GM19324 (cell line): ENCODE results near the gene RPL19.
A peak's percentile ranks its signal among the peaks of the same experiment; 100 is the strongest.
"Not testable (repeated sequence)": the region's sequence is repeated elsewhere in the genome, so short reads cannot be mapped to it uniquely, and the experiment has no call there.

Experiments used
- ATAC-seq: cut with Tn5 transposase; IDR thresholded peaks from one replicate; pipeline ENCODE4 v1.9.1; 2021; ENCODE audit warnings: mild to moderate bottlenecking, moderate library complexity; ENCODE audit not compliant: unreplicated experiment, low FRiP score

RPL19 gene

GRCh38 chr17:39200070-39200879 lies at the start of gene RPL19:
Gene RPL19, plus strand, starts transcription at chr17:39200283. Its CDS starts 62 bp downstream, at chr17:39200345.
- ATAC-seq, result peak; percentile 66

DNA sequence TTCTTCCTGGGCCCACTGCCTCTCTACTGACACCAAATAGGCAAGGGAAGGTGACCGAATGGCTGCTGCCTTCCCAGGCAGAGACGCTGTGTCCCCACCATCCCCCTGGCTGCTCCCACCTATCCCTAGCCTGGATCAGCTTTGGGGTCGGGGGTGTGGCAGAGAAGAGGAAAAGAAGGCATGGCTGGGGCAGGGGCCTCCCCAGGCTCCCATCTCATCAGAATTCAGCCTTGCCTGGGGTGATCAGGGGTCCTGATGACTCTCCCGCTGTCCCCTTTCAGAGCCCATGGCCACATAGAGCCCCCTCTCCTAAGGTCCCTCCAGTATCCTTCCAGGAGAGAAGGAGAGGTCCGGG lies 49.3 kb upstream of the RPL19 start:
- no peak for ATAC-seq

- ATAC-seq, result no peak
These were observed 48.7 kb upstream of the RPL19 start, which contains the start of gene PLXDC1 for GRCh38 chr17:39151150-39151942. Gene PLXDC1, minus strand, starts transcription at chr17:39151637. Its CDS starts 200 bp downstream, at chr17:39151437.

DNA sequence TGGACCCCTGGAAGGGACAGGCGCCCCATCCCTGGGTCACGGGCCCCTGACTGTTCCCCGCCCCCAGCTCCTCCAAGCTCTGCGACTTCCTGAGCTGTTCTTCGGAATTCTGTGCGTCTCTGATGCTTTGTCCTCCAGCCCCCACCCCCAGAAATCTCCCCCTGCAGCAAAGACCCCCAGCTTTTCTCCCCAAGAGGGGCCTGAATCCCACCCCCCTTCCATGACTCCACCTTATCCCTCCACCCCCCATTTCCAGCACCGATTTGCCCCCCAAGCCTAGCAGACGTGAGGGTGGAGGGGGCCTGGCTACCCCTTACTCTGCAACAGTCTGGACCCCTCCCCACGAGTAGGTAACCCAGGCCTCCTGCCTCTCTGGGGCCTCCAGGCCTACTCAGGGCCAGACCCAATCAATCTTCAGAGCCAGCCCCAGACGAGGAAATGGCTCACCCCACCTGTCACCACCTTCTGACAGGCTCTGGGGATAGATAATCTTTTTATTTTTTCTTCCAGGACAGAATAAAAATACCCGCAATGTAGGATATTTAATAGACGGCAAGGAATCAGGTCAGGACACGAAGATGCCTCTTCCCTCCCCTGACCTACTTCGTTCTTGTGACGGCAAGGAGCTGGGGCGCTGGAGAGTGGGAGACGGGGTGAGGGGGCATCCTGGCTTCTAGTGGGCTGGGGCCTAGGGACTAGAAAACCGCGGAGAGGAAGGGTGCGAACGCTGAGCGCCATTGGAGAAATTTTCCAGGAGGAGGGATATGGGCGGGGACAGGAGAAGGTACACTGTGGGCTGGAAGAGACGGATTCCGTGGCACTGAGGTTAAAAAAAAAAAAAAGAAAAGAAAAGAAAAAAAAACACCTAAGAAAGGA lies 47.9 kb upstream of the RPL19 start:
- ATAC-seq, result no peak

GRCh38 chr17:39153599-39154051 lies 46.5 kb upstream of the RPL19 start:
- peak; percentile 60 for ATAC-seq

DNA sequence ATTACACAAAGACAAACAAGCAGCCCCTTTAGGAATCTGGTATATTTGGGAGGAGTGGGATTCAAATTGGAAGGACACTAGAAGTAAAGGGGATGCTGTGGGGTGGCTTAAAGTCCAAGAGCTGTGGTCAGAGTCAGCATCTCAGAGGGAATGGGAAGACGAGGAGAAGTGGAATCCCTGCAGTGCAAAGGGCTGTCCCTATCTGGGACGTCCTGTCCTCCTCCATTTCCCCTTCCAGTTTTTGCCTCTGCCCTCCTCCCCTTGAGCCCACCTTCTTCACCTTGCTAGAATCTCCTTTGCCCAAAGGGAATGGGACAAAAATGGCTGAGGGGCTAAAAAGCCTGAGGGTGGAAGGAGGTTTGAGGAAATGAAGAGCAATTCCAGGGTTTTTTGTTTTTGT lies 44.4 kb upstream of the RPL19 start:
- no peak for ATAC-seq

DNA sequence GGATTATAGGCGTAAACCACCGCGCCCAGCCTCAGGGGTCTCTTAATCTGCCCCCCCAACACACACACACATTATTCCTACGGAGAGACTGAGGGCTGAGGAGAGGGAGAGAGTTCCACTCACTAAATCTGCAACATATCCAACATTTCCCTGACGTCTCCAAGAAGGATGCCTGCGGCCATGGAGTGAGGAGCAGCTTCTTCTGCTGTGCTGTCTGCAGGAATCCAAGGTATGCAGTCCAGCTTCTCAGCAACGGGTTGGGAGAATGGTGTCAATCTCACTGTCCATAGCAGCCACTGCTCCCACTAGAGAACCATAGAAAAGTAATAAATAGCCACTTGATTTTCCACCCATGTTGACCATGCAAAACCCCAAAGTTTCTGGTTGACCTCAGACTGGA lies 43.6 kb upstream of the RPL19 start:
- no peak for ATAC-seq

- no peak for ATAC-seq
These were observed 41.5 kb upstream of the RPL19 start for GRCh38 chr17:39158623-39159022.

DNA sequence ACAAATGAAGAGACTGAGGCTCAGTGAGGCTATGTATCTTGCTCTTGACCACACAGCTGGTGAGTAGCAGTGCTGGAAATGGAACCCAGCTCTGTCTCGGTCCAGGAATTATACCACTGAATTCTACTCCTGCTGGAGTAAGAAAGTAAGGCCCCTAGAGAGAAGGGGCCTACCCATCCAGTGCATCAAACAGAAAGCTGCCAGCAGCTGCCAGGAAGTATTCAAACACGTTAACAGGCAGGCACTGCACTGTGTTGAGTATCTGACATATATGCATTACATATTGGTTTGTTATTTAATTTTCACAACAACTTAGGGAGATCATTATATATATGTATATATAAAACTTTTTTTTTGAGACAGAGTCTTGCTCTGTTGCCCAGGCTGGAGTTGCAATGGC lies 38.1 kb upstream of the RPL19 start:
- no peak for ATAC-seq

DNA sequence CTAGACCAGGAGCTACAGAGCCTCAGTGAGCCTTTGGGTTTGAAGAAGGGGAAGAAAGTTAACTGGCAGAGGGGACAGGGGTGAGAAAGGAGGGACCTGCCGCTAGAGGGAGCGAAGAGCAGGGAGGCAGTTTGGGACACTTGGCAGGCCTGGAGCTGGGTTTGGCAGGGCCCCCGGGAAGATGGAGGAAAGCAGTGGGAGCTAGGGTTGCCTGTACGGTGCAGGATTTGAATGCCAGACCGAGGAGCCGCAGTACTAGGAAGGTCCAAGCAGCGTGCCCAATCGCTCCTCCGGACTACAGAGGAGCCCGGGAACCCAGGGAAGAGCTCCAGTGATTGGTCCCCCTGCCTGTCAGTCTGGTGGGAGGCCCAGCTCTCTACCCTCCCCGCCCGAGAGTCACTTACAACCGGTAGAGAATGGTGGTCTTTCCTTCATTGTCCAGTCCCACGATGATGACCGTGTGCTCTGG lies 35.4 kb upstream of the RPL19 start:
- ATAC-seq, result peak; percentile 49

GRCh38 chr17:39165178-39165840 lies 34.8 kb upstream of the RPL19 start:
- ATAC-seq, result no peak

GRCh38 chr17:39165841-39166349 lies 34.2 kb upstream of the RPL19 start, which contains the start of gene ARL5C:
Gene ARL5C, minus strand, starts transcription at chr17:39166161. Its CDS starts 401 bp downstream, at chr17:39165760.
- ATAC-seq, result no peak

DNA sequence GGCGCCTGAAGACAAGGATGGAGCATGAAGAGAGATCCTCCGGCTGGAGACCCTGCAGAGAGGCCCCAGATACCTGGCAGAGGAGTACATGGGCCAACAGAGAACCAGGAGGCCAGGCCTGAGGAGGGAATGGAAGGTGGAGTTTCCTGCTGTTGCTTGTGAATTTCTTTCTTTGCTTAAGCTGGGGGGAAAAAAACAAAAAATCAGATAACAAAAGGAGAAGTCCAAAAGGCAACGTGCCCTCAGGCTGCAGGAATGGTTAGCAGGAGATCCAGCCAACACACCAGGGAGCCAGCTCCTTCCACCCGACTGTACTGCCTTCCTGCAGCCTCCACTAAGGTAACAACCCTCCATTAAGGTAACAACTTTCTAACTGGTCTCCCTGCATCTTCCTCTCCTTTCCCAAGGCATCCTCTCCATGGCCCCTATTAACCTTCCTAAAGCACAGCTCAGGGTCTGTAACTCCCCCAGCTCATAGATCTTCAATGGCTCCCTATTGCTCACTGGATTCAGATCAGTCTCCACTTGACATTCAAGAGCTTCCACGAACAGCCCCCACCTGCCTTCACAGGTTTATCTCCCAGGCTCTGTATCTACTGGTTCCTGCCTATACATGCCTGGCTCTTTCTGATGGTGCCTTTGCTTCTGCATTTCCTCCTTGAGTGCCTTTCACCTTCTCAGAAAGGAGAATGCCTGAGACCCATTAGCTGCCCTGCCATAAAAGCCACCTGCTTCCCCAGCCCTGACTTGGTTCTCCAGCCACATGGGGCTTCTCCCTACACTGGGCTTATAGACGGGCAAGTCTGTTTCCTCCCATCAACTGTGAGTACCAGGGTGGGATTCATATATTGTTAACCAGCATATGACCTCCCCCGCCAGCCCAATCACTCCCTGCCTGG lies 33.4 kb upstream of the RPL19 start:
- ATAC-seq, result no peak

DNA sequence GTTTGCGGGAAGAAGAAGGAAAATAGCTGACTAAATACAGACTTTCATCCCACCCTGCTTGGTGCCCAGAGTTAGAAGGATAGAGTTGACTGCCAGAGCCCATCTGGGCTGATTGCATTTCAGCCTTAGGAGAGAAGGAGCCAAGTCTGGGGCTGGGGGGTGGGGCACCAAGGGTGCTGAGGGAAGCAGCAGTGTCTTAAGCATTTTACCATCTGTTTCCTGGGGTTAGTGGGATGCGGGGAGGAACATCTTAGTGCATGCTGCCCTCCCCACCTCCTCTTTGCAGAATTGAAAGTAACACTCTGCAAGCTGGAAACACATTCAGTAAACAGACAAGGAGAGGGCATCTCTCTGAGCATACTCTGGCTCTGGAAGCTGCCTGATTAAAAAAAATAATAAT lies 32.6 kb upstream of the RPL19 start:
- no peak for ATAC-seq

GRCh38 chr17:39168503-39168902 lies 31.6 kb upstream of the RPL19 start:
- ATAC-seq, result not testable (repeated sequence)

DNA sequence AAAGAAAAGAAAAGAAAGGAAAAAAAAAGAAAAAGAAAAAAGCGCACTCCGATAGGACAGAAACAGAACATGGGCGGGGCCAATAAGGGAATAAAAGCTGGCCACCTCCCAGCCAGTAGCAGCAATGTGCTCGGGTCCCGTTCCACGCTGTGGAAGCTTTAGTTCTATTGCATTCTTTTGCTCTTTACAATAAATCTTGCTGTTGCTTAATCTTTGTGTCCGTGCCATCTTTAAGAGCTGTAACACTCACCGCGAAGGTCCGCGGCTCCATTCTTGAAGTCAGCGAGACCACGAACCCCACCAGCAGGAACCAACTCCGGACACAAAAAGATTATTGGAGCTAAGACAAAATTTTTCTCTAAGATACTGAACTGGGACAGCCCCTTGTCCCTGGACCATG lies 31.0 kb upstream of the RPL19 start:
- ATAC-seq, result no peak

- ATAC-seq, result no peak
These were observed 30.6 kb upstream of the RPL19 start for GRCh38 chr17:39169518-39169917.

- ATAC-seq, result no peak
These were observed 30.0 kb upstream of the RPL19 start for GRCh38 chr17:39170109-39170508.

DNA sequence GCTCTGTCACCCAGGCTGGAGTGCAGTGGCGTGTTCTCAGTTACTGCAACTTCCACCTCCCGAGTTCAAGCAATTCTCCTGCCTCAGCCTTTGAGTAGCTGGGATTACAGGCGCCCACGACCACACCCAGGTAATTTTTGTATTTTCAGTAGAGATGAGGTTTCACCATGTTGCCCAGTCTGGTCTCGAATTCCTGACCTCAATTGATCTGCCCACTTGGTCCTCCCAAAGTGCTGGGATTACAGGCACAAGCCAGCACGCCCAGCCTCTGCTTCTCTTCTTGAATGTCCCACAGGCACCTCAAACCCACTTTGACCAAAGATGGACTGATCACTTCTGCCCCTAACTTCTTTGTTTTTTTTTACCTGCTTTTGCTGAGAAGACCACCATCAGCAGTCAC lies 29.5 kb upstream of the RPL19 start:
- ATAC-seq, result no peak
